HepG2 (cell line): ENCODE results near the gene ZFP37. TPM values are rescaled to one million over a fixed set of nuclear protein-coding genes. Genes with fewer than 3 reads are reported as not detected.

Experiments used
- MBNL3 ChIP-seq: fragments of 250-450 bp; sonication (Bioruptor Pico); conservative IDR thresholded peaks from 2 replicates; pipeline ENCODE4 v1.8.0; 2022; ENCODE audit warnings: mild to moderate bottlenecking, inconsistent platforms
- ZFAT ChIP-seq: sonication (generic); formaldehyde crosslinking; conservative IDR thresholded peaks from 2 replicates; pipeline ENCODE4 v1.8.1; 2023; ENCODE audit warnings: missing genetic modification reagents, inconsistent platforms
- ZNF569 ChIP-seq: sonication (generic); formaldehyde crosslinking; IDR thresholded peaks from 2 replicates; pipeline ENCODE4 v1.5.0; 2020; ENCODE audit warnings: mild to moderate bottlenecking, missing genetic modification reagents, moderate library complexity, borderline replicate concordance
- polyA plus RNA-seq, 8 experiments: library from polyadenylated mRNA; depleted of rRNA in 3 of 8; stranded (reverse) in 7 of 8; unstranded in 1 of 8; fragments of >200 nt; fragmentation: Illumina TruSeq in 4 of 8; extraction: Trizol in 4 of 8; gene quantifications; 2 replicates each; pipeline versions ENCODE4 v1.2.1 to v1.2.3, GENCODE V29; 2011 to 2016; ENCODE audit warnings: low read depth in 4 of 8, missing spikeins in 1 of 8, mixed read lengths in 1 of 8; ENCODE audit not compliant: insufficient read depth in 1 of 8
- total RNA-seq, 5 experiments: library from RNA; depleted of rRNA; stranded (reverse); fragments of >200 nt; fragmentation: Illumina TruSeq; extraction: Trizol; gene quantifications; 2 replicates each; pipeline ENCODE4 v1.2.3, GENCODE V29; 2016; ENCODE audit warnings: low read depth in 1 of 5
- TF ChIP-seq, protein P1 (sequence below): sonication (generic); formaldehyde crosslinking; IDR thresholded peaks from 2 replicates; pipeline ENCODE4 v1.4.0; 2020; ENCODE audit warnings: missing genetic modification reagents
- TF ChIP-seq, protein P2 (sequence below): sonication (generic); formaldehyde crosslinking; IDR thresholded peaks from 2 replicates; pipeline ENCODE4 v1.5.0; 2020; ENCODE audit warnings: mild to moderate bottlenecking, missing genetic modification reagents
- TF ChIP-seq, protein P3 (sequence below): sonication (generic); formaldehyde crosslinking; IDR thresholded peaks from 2 replicates; pipeline ENCODE4 v1.5.1; 2020; ENCODE audit warnings: mild to moderate bottlenecking, missing genetic modification reagents, borderline replicate concordance
- TF ChIP-seq, protein P4 (sequence below): sonication (generic); formaldehyde crosslinking; IDR thresholded peaks from 2 replicates; pipeline ENCODE4 v1.9.0; 2021; ENCODE audit warnings: mild to moderate bottlenecking, missing genetic modification reagents
- TF ChIP-seq, protein P5 (sequence below): sonication (generic); formaldehyde crosslinking; IDR thresholded peaks from 2 replicates; pipeline ENCODE4 v1.4.0; 2020; ENCODE audit warnings: missing genetic modification reagents, low read depth, mild to moderate bottlenecking, borderline replicate concordance

Gene ZFP37
- total and polyA plus RNA-seq, 2 of the 13 experiments (the other 11 are each of a cell fraction or from before 2014, with no cell fraction given) = 1.1 to 3.7 TPM

DNA sequence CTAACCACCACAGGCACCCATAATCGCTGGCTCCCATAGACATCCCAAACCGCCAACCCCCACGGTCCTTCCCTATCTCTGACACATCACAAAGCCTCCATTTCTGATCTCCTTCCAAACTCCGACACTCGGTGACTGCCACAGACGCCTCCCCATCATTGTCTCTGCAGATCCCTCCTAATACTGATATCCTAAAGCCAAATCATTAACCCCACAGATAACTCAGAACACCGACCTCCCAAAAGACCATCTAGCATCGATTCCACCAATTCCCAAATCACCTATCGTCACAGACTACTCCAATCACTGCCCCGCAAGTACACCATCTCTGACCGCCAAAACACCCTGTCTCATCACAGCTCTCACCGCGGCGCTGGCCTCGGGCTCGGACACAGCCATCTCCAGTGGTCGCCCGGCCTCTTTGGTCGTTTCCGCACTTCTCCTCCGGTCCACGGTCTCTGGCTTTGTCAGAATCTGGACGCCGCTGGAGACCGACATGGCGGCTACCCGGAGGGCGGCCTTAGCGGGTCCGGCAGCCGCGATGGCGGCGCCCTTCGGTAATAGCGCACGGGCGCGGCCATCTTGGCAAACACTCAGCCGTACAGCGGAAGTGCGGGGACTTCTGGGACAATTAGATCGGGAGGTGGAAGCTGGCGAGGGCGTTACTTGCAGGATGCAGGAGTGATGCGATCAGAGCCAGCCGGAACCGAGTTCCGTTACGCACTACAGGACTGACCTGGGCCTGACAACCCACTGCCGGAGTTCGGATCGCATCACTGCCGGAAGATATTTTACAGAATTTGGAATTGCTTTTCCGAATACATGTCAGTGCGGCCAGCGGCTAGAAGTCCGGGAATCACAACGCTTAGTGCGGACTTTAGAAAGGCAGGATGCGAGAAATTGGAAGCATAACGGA lies at the start of gene ZFP37 (continued):
- TF ChIP-seq, protein P1, sequence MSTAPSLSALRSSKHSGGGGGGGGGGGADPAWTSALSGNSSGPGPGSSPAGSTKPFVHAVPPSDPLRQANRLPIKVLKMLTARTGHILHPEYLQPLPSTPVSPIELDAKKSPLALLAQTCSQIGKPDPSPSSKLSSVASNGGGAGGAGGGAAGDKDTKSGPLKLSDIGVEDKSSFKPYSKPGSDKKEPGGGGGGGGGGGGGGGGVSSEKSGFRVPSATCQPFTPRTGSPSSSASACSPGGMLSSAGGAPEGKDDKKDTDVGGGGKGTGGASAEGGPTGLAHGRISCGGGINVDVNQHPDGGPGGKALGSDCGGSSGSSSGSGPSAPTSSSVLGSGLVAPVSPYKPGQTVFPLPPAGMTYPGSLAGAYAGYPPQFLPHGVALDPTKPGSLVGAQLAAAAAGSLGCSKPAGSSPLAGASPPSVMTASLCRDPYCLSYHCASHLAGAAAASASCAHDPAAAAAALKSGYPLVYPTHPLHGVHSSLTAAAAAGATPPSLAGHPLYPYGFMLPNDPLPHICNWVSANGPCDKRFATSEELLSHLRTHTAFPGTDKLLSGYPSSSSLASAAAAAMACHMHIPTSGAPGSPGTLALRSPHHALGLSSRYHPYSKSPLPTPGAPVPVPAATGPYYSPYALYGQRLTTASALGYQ (CRISPR knock-in tag) = peak; percentile 66; the same call in 1 of the 2 replicates
- TF ChIP-seq, protein P2, sequence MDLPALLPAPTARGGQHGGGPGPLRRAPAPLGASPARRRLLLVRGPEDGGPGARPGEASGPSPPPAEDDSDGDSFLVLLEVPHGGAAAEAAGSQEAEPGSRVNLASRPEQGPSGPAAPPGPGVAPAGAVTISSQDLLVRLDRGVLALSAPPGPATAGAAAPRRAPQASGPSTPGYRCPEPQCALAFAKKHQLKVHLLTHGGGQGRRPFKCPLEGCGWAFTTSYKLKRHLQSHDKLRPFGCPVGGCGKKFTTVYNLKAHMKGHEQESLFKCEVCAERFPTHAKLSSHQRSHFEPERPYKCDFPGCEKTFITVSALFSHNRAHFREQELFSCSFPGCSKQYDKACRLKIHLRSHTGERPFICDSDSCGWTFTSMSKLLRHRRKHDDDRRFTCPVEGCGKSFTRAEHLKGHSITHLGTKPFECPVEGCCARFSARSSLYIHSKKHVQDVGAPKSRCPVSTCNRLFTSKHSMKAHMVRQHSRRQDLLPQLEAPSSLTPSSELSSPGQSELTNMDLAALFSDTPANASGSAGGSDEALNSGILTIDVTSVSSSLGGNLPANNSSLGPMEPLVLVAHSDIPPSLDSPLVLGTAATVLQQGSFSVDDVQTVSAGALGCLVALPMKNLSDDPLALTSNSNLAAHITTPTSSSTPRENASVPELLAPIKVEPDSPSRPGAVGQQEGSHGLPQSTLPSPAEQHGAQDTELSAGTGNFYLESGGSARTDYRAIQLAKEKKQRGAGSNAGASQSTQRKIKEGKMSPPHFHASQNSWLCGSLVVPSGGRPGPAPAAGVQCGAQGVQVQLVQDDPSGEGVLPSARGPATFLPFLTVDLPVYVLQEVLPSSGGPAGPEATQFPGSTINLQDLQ = no peak
- TF ChIP-seq ZNF569 (CRISPR knock-in tag) (no peak), MBNL3 (no peak), ZFAT (CRISPR knock-in tag) (no peak)
- TF ChIP-seq, protein P3, sequence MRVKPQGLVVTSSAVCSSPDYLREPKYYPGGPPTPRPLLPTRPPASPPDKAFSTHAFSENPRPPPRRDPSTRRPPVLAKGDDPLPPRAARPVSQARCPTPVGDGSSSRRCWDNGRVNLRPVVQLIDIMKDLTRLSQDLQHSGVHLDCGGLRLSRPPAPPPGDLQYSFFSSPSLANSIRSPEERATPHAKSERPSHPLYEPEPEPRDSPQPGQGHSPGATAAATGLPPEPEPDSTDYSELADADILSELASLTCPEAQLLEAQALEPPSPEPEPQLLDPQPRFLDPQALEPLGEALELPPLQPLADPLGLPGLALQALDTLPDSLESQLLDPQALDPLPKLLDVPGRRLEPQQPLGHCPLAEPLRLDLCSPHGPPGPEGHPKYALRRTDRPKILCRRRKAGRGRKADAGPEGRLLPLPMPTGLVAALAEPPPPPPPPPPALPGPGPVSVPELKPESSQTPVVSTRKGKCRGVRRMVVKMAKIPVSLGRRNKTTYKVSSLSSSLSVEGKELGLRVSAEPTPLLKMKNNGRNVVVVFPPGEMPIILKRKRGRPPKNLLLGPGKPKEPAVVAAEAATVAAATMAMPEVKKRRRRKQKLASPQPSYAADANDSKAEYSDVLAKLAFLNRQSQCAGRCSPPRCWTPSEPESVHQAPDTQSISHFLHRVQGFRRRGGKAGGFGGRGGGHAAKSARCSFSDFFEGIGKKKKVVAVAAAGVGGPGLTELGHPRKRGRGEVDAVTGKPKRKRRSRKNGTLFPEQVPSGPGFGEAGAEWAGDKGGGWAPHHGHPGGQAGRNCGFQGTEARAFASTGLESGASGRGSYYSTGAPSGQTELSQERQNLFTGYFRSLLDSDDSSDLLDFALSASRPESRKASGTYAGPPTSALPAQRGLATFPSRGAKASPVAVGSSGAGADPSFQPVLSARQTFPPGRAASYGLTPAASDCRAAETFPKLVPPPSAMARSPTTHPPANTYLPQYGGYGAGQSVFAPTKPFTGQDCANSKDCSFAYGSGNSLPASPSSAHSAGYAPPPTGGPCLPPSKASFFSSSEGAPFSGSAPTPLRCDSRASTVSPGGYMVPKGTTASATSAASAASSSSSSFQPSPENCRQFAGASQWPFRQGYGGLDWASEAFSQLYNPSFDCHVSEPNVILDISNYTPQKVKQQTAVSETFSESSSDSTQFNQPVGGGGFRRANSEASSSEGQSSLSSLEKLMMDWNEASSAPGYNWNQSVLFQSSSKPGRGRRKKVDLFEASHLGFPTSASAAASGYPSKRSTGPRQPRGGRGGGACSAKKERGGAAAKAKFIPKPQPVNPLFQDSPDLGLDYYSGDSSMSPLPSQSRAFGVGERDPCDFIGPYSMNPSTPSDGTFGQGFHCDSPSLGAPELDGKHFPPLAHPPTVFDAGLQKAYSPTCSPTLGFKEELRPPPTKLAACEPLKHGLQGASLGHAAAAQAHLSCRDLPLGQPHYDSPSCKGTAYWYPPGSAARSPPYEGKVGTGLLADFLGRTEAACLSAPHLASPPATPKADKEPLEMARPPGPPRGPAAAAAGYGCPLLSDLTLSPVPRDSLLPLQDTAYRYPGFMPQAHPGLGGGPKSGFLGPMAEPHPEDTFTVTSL (CRISPR knock-in tag) = peak; percentile 27; the same call in 1 of the 2 replicates
- TF ChIP-seq, protein P4, sequence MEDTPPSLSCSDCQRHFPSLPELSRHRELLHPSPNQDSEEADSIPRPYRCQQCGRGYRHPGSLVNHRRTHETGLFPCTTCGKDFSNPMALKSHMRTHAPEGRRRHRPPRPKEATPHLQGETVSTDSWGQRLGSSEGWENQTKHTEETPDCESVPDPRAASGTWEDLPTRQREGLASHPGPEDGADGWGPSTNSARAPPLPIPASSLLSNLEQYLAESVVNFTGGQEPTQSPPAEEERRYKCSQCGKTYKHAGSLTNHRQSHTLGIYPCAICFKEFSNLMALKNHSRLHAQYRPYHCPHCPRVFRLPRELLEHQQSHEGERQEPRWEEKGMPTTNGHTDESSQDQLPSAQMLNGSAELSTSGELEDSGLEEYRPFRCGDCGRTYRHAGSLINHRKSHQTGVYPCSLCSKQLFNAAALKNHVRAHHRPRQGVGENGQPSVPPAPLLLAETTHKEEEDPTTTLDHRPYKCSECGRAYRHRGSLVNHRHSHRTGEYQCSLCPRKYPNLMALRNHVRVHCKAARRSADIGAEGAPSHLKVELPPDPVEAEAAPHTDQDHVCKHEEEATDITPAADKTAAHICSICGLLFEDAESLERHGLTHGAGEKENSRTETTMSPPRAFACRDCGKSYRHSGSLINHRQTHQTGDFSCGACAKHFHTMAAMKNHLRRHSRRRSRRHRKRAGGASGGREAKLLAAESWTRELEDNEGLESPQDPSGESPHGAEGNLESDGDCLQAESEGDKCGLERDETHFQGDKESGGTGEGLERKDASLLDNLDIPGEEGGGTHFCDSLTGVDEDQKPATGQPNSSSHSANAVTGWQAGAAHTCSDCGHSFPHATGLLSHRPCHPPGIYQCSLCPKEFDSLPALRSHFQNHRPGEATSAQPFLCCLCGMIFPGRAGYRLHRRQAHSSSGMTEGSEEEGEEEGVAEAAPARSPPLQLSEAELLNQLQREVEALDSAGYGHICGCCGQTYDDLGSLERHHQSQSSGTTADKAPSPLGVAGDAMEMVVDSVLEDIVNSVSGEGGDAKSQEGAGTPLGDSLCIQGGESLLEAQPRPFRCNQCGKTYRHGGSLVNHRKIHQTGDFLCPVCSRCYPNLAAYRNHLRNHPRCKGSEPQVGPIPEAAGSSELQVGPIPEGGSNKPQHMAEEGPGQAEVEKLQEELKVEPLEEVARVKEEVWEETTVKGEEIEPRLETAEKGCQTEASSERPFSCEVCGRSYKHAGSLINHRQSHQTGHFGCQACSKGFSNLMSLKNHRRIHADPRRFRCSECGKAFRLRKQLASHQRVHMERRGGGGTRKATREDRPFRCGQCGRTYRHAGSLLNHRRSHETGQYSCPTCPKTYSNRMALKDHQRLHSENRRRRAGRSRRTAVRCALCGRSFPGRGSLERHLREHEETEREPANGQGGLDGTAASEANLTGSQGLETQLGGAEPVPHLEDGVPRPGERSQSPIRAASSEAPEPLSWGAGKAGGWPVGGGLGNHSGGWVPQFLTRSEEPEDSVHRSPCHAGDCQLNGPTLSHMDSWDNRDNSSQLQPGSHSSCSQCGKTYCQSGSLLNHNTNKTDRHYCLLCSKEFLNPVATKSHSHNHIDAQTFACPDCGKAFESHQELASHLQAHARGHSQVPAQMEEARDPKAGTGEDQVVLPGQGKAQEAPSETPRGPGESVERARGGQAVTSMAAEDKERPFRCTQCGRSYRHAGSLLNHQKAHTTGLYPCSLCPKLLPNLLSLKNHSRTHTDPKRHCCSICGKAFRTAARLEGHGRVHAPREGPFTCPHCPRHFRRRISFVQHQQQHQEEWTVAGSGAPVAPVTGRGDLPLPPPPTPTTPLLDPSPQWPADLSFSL = no peak
- TF ChIP-seq, protein P5, sequence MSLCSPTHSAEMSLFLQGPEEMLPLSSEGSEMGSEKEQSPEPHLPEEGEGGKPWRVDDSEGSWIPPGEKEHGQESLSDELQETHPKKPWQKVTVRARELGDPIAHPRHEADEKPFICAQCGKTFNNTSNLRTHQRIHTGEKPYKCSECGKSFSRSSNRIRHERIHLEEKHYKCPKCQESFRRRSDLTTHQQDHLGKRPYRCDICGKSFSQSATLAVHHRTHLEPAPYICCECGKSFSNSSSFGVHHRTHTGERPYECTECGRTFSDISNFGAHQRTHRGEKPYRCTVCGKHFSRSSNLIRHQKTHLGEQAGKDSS (CRISPR knock-in tag) = peak; percentile 72; the same call in 1 of the 2 replicates
